Spleen (tissue), 11 donors: ENCODE results near the gene ZNF480. TPM values are rescaled to one million over a fixed set of nuclear protein-coding genes. Genes with fewer than 3 reads are reported as not detected.

Experiments
- DNase-seq: peaks from one replicate; pipeline ENCODE4 v3.0.0-alpha.2; 2020
- H3K27ac ChIP-seq, 8 donors: fragments of 200-600 bp; sonication (generic) in 7 of 8; 1 replicate in 4 of 8; 2 replicates in 4 of 8; pipeline versions ENCODE4 v1.5.0 to v1.8.0; 2016 to 2021; ENCODE audit warnings: inconsistent platforms in 4 of 8, mild to moderate bottlenecking in 4 of 8, moderate library complexity in 1 of 8
- H3K27me3 ChIP-seq, 7 donors: fragments of 200-600 bp; sonication (generic) in 6 of 7; replicated peaks in 1 of 7; 1 replicate in 4 of 7; 2 replicates in 3 of 7; pipeline versions ENCODE4 v1.5.0 to v1.8.0; 2016 to 2021; ENCODE audit warnings: inconsistent platforms in 3 of 7, mild to moderate bottlenecking in 1 of 7
- H3K36me3 ChIP-seq, 6 donors: fragments of 200-600 bp; sonication (generic) in 5 of 6; 1 replicate in 4 of 6; 2 replicates in 2 of 6; pipeline versions ENCODE4 v1.5.0 to v1.8.0; 2016 to 2021; ENCODE audit warnings: inconsistent platforms in 2 of 6
- H3K4me1 ChIP-seq, 6 donors: fragments of 200-600 bp; sonication (generic) in 5 of 6; 1 replicate in 3 of 6; 2 replicates in 3 of 6; pipeline versions ENCODE4 v1.5.0 to v1.8.0; 2016 to 2021; ENCODE audit warnings: inconsistent platforms in 3 of 6
- H3K4me3 ChIP-seq, 8 donors: fragments of 200-600 bp; sonication (generic) in 7 of 8; 1 replicate in 4 of 8; 2 replicates in 4 of 8; pipeline versions ENCODE4 v1.5.0 to v1.8.0; 2016 to 2021; ENCODE audit warnings: inconsistent platforms in 4 of 8, mild to moderate bottlenecking in 4 of 8, moderate library complexity in 2 of 8
- H3K9me3 ChIP-seq, 8 donors: fragments of 200-600 bp; sonication (generic) in 7 of 8; 1 replicate in 4 of 8; 2 replicates in 4 of 8; pipeline versions ENCODE4 v1.5.0 to v1.8.0; 2016 to 2021; ENCODE audit warnings: inconsistent platforms in 4 of 8
- POLR2A ChIP-seq, 3 donors: fragments of 450-650 bp; IDR thresholded peaks; one replicate each; pipeline ENCODE4 v1.5.1; 2017; ENCODE audit warnings: antibody characterized with exemption in 3 of 3, mild to moderate bottlenecking in 1 of 3
- POLR2AphosphoS5 ChIP-seq, 3 donors: sonication (generic); formaldehyde crosslinking; IDR thresholded peaks; one replicate each; pipeline ENCODE4 v1.5.1; 2017; ENCODE audit warnings: antibody characterized with exemption in 3 of 3
- WGBS, 5 donors: extraction: QIAGEN DNeasy Blood & Tissue Kit in 3 of 5; methylation state at CpG; one replicate each; pipeline versions ENCODE4 v1.1.5 to v1.1.7; 2013 to 2018; 5-methylcytosine and 5-hydroxymethylcytosine counted together
- intact Hi-C: fragments of 100-400 bp; cut with DNase I; formaldehyde crosslinking; loops from one replicate; pipeline ENCODE4 v1.15.0; 2023; ENCODE audit warnings: low total_unique reads
- polyA plus RNA-seq, 3 donors: library from polyadenylated mRNA; stranded (reverse); fragments of 200-250 nt; gene quantifications; one replicate each; pipeline ENCODE4 v1.2.1, GENCODE V29; 2013
- total RNA-seq, 7 donors: library from RNA; depleted of rRNA in 3 of 7; stranded (reverse); fragments of >200 nt in 3 of 7; fragmentation: NEBNext Ultra II Directional in 4 of 7; extraction: Animal tissue kit (Norgen Biotek cat#: 25700) in 4 of 7; gene quantifications; one replicate each; pipeline versions ENCODE4 v1.1.0 to v1.2.1, GENCODE V29; 2016 to 2021
- TF ChIP-seq, protein P1 (sequence below), 11 experiments: fragments of 200-600 bp in 7 of 11; fragments of 450-650 bp in 4 of 11; sonication (generic) in 4 of 11; IDR thresholded peaks in 8 of 11; conservative IDR thresholded peaks in 3 of 11; 1 replicate in 7 of 11; 2 replicates in 4 of 11; pipeline versions ENCODE4 v1.4.0 to v1.8.0; 2016 to 2021; ENCODE audit warnings: antibody characterized with exemption in 11 of 11, inconsistent platforms in 4 of 11, mild to moderate bottlenecking in 1 of 11
- donor health status: healthy with polysubstance abuse.
- donor health status: DM: no; HTN: no; CAD: no; lungs with moderate emphysema.
- donor health status: DM: no; HTN: no; CAD: no.
- donor health status: Bipolar disorder and iron deficiency.
- donor health status: healthy.
- donor health status: DM: no; HTN: no; CAD: no.
- donor health status: DM: yes; HTN: yes; CAD: no.

ZNF480 gene
- total and polyA plus RNA-seq, 10 donors = 5.4 to 17.2 (median 10.7) TPM

- Histone ChIP-seq H3K9me3 (peaks cover 0 to 17% (median 3%) of the 10 kb centered on the region in 8 donors), H3K4me1 (peaks cover 16 to 51% (median 27%) of the 10 kb centered on the region in 6 donors), H3K27me3 (no peaks in the 10 kb centered on the region), H3K4me3 (peak within 1 kb of the TSS; percentile 67 to 98 (median 92)), H3K27ac (peak within 1 kb of the TSS; percentile 95 to 99 (median 98)), H3K36me3 (peaks cover 0 to 28% (median 10%) of the 10 kb centered on the region in 6 donors)
- 0% methylated on average over 58 to 70 of the region's 70 CpGs for WGBS, 5 donors
- DNase-seq = peak; percentile 99
- TF ChIP-seq POLR2A (IDR thresholded peaks at IDR 0.05) (peak in 1 of 3 donors; percentile 10), POLR2AphosphoS5 (IDR thresholded peaks at IDR 0.05) (peak; percentile 97 to 99 (median 97))
- TF ChIP-seq, protein P1, sequence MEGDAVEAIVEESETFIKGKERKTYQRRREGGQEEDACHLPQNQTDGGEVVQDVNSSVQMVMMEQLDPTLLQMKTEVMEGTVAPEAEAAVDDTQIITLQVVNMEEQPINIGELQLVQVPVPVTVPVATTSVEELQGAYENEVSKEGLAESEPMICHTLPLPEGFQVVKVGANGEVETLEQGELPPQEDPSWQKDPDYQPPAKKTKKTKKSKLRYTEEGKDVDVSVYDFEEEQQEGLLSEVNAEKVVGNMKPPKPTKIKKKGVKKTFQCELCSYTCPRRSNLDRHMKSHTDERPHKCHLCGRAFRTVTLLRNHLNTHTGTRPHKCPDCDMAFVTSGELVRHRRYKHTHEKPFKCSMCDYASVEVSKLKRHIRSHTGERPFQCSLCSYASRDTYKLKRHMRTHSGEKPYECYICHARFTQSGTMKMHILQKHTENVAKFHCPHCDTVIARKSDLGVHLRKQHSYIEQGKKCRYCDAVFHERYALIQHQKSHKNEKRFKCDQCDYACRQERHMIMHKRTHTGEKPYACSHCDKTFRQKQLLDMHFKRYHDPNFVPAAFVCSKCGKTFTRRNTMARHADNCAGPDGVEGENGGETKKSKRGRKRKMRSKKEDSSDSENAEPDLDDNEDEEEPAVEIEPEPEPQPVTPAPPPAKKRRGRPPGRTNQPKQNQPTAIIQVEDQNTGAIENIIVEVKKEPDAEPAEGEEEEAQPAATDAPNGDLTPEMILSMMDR (IDR thresholded peaks at IDR 0.05 in 8 of 11, conservative IDR thresholded peaks at IDR 0.05 in 3 of 11) = peak in 3 of 11 experiments; percentile 19 to 41 (median 35)
- intact Hi-C loops = no loop called here
Observed at GRCh38 chr19:52269338-52270261, 27.4 kb upstream of the ZNF480 start, which contains the start of gene ZNF766. TSS of gene ZNF766 (plus strand) at chr19:52269587. CDS start at chr19:52269614, 27 bp downstream.

DNA sequence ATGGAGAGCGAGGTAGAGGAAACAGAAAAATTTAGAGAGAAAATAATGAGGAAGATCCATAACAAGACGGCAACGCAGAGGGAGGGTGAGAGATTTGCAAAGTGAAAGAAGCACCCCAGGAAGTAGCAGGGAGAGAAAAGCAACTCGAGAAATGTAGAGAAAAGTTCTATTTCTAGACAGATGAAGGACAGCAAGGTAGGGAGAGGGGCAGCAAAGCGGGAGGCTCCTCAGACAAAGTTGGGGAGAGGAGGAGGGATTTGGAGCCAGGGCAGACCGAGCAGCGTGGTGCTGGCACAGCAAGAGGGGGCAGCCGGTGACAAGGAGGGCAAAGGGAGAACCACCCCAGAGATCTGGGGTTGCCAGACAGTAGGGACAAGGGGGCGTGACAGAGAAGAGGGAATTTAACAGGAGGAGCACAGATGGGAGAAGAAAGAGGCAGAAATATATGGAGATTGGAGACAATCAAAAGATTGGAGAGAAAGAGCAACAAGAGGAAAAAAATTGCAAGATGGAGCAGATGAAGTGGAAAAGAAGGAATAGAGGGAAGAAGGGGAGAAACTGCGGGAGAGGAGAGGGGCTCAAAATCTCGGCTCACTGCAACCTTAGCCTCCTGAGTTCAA lies 26.6 kb upstream of the ZNF480 start:
- peaks cover 16 to 59% (median 27%) of the 10 kb centered on the region in 6 donors for H3K4me1 ChIP-seq
- peak overlapping the region; percentile 67 to 98 (median 92) for H3K4me3 ChIP-seq
- H3K36me3 ChIP-seq = peaks cover 0 to 34% (median 10%) of the 10 kb centered on the region in 6 donors
- WGBS, 5 donors = 10 to 14% (median 14%) methylated on average over 11 of the region's 11 CpGs
- intact Hi-C loops = no loop called here
- TF ChIP-seq POLR2A (IDR thresholded peaks at IDR 0.05) (no peak), POLR2AphosphoS5 (IDR thresholded peaks at IDR 0.05) (no peak)
- TF ChIP-seq, protein P1 (IDR thresholded peaks at IDR 0.05 in 8 of 11, conservative IDR thresholded peaks at IDR 0.05 in 3 of 11) = no peak
- DNase-seq = no peak
- H3K27me3 ChIP-seq = no peaks in the 10 kb centered on the region
- H3K27ac ChIP-seq = peak overlapping the region; percentile 95 to 99 (median 98)
- H3K9me3 ChIP-seq = peaks cover 0 to 24% (median 6%) of the 10 kb centered on the region in 8 donors

DNA sequence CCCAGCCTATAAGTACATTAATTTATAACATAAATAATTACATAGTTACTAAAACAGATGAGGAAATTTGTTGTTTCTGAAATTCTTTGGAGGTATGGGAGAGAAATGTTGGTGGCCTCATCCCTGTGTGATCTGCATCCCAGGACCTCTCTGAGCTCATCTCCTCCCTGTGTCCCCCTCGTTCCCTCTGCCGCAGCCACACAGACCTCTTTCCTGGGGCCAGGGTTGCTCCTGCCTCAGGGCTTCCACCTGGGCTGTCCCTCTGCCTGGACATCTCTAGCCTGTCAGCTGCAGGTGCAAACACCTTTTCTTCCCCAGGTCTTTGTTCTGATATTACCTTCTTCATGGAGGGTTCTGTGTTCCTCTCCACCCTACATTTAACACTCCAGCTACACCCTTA lies 23.7 kb upstream of the ZNF480 start:
- H3K27ac ChIP-seq = no peak overlapping the region
- H3K4me1 ChIP-seq = peaks cover 17 to 85% (median 38%) of the 10 kb centered on the region in 6 donors
- H3K9me3 ChIP-seq = peaks cover 0 to 51% (median 16%) of the 10 kb centered on the region in 8 donors
- no peak for DNase-seq
- H3K36me3 ChIP-seq = peaks cover 0 to 61% (median 15%) of the 10 kb centered on the region in 6 donors
- intact Hi-C loops = no loop called here
- 91 to 100% (median 97%) methylated on average over 2 of the region's 2 CpGs for whole genome bisulfite sequencing, 5 donors
- H3K27me3 ChIP-seq = no peaks in the 10 kb centered on the region
- no peak overlapping the region for H3K4me3 ChIP-seq
- TF ChIP-seq POLR2A (IDR thresholded peaks at IDR 0.05) (no peak), POLR2AphosphoS5 (IDR thresholded peaks at IDR 0.05) (no peak)
- TF ChIP-seq, protein P1 (IDR thresholded peaks at IDR 0.05 in 8 of 11, conservative IDR thresholded peaks at IDR 0.05 in 3 of 11) = no peak
